Body of pancreas (tissue), 4 donors: ENCODE measurements around the gene OLA1.

ENCODE experiments used
- POLR2A ChIP-seq, 3 donors: fragments of 450-650 bp; IDR thresholded peaks; one replicate each; pipeline ENCODE4 v1.6.1; 2016; ENCODE audit warnings: antibody characterized with exemption in 3 of 3, mild to moderate bottlenecking in 2 of 3
- TF ChIP-seq, protein P1 (sequence below), 7 experiments: fragments of 450-650 bp in 4 of 7; fragments of 200-600 bp in 3 of 7; sonication (generic) in 3 of 7; IDR thresholded peaks; one replicate each; pipeline ENCODE4 v1.5.1; 2016 to 2019; ENCODE audit warnings: antibody characterized with exemption in 7 of 7

DNA sequence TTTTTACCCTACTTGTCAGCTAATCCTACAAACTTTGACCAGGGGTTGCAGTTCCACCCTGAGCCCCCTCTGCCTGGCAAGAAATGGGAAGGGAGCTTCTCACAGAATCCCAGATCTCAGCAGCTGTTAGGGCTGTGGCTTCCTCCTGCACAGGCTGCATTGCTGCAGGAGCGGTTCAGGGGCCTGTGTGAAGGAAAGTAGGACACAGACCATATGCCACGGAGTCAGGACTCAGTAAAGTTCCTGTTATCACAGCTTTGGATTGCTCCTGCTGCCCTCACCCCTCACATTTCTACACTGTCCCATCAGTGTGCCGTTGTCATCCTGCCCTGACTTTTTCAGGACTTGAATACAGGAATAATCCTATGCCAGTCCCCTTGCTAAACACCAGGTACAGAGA lies 220.4 kb downstream of the OLA1 start:
- TF ChIP-seq, protein P1, sequence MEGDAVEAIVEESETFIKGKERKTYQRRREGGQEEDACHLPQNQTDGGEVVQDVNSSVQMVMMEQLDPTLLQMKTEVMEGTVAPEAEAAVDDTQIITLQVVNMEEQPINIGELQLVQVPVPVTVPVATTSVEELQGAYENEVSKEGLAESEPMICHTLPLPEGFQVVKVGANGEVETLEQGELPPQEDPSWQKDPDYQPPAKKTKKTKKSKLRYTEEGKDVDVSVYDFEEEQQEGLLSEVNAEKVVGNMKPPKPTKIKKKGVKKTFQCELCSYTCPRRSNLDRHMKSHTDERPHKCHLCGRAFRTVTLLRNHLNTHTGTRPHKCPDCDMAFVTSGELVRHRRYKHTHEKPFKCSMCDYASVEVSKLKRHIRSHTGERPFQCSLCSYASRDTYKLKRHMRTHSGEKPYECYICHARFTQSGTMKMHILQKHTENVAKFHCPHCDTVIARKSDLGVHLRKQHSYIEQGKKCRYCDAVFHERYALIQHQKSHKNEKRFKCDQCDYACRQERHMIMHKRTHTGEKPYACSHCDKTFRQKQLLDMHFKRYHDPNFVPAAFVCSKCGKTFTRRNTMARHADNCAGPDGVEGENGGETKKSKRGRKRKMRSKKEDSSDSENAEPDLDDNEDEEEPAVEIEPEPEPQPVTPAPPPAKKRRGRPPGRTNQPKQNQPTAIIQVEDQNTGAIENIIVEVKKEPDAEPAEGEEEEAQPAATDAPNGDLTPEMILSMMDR (IDR thresholded peaks at IDR 0.05): no peak
- TF ChIP-seq POLR2A (IDR thresholded peaks at IDR 0.05): no peak
